Hepatocyte (in vitro differentiated cells): ENCODE measurements around the gene PIEZO1.

Experiments used
- EZH2 ChIP-seq: fragments of 200-600 bp; sonication (generic); IDR thresholded peaks from 2 replicates; pipeline ENCODE4 v1.6.1; 2016; ENCODE audit warnings: antibody characterized with exemption, mild to moderate bottlenecking, borderline replicate concordance
- TF ChIP-seq, protein P1 (sequence below): fragments of 200-600 bp; sonication (generic); IDR thresholded peaks from 2 replicates; pipeline ENCODE4 v1.5.1; 2016; ENCODE audit warnings: antibody characterized with exemption, mild to moderate bottlenecking; ENCODE audit not compliant: poor library complexity

GRCh38 chr16:88716601-88717001, 68.4 kb downstream of the PIEZO1 start:
- TF ChIP-seq, protein P1, sequence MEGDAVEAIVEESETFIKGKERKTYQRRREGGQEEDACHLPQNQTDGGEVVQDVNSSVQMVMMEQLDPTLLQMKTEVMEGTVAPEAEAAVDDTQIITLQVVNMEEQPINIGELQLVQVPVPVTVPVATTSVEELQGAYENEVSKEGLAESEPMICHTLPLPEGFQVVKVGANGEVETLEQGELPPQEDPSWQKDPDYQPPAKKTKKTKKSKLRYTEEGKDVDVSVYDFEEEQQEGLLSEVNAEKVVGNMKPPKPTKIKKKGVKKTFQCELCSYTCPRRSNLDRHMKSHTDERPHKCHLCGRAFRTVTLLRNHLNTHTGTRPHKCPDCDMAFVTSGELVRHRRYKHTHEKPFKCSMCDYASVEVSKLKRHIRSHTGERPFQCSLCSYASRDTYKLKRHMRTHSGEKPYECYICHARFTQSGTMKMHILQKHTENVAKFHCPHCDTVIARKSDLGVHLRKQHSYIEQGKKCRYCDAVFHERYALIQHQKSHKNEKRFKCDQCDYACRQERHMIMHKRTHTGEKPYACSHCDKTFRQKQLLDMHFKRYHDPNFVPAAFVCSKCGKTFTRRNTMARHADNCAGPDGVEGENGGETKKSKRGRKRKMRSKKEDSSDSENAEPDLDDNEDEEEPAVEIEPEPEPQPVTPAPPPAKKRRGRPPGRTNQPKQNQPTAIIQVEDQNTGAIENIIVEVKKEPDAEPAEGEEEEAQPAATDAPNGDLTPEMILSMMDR = no peak
- no peak for TF ChIP-seq EZH2
